ENCODE data around the gene TTLL5. TPM values are rescaled to one million over a fixed set of nuclear protein-coding genes. Genes with fewer than 3 reads are reported as not detected.
"Not testable (repeated sequence)": the region's sequence is repeated elsewhere in the genome, so short reads cannot be mapped to it uniquely, and the experiment has no call there.

The TTLL5 gene
- total RNA-seq, 1 donor from 2014 or later = 26.0 TPM

- peaks cover 4% of the 10 kb centered on the region for H3K4me1 ChIP-seq
- no peak for DNase-seq
- no peak overlapping the region for H3K27ac ChIP-seq
- H3K36me3 ChIP-seq = no peaks in the 10 kb centered on the region
- ATAC-seq = no peak
- H3K4me3 ChIP-seq = no peak overlapping the region
- no peak for TF ChIP-seq CTCF (IDR thresholded peaks at IDR 0.05)
- intact Hi-C loops (cut with DNase I) = no loop called here
- H3K9me3 ChIP-seq = no peaks in the 10 kb centered on the region
- H3K27me3 ChIP-seq = no peaks in the 10 kb centered on the region
Measured at GRCh38 chr14:75842551-75842950, 181.5 kb downstream of the TTLL5 start.

- H3K4me1 ChIP-seq = peaks cover 4% of the 10 kb centered on the region
- no peaks in the 10 kb centered on the region for H3K27me3 ChIP-seq
- TF ChIP-seq CTCF (IDR thresholded peaks at IDR 0.05) = no peak
- intact Hi-C loops (cut with DNase I) = no loop called here
- H3K36me3 ChIP-seq = no peaks in the 10 kb centered on the region
- no peak for DNase-seq
- ATAC-seq = no peak
- no peaks in the 10 kb centered on the region for H3K9me3 ChIP-seq
- H3K27ac ChIP-seq = no peak overlapping the region
- H3K4me3 ChIP-seq = no peak overlapping the region
Measured at GRCh38 chr14:75844486-75844885, 183.4 kb downstream of the TTLL5 start.

GRCh38 chr14:75845136-75845804, 184.2 kb downstream of the TTLL5 start:
- Histone ChIP-seq H3K9me3 (no peaks in the 10 kb centered on the region), H3K4me1 (peaks cover 4% of the 10 kb centered on the region), H3K36me3 (no peaks in the 10 kb centered on the region), H3K27ac (no peak overlapping the region), H3K4me3 (no peak overlapping the region), H3K27me3 (no peaks in the 10 kb centered on the region)
- ATAC-seq (no peak), DNase-seq (no peak)
- no peak for TF ChIP-seq CTCF (IDR thresholded peaks at IDR 0.05)
- intact Hi-C loops (cut with DNase I) = no loop called here

- H3K4me1 ChIP-seq; intact Hi-C loops (cut with DNase I); H3K27ac ChIP-seq; H3K27me3 ChIP-seq; DNase-seq; H3K36me3 ChIP-seq; H3K4me3 ChIP-seq; H3K9me3 ChIP-seq; ATAC-seq: not testable (repeated sequence)
Measured at GRCh38 chr14:75846694-75847093, 185.6 kb downstream of the TTLL5 start.

- TF ChIP-seq CTCF (IDR thresholded peaks at IDR 0.05) = no peak
- Histone ChIP-seq H3K36me3 (no peaks in the 10 kb centered on the region), H3K4me1 (peaks cover 3% of the 10 kb centered on the region), H3K27ac (no peak overlapping the region), H3K27me3 (no peaks in the 10 kb centered on the region), H3K4me3 (no peak overlapping the region), H3K9me3 (no peaks in the 10 kb centered on the region)
- intact Hi-C loops (cut with DNase I) = no loop called here
- ATAC-seq (no peak), DNase-seq (no peak)
Measured at GRCh38 chr14:75847584-75847983, 186.5 kb downstream of the TTLL5 start.

GRCh38 chr14:75848167-75848913, 187.3 kb downstream of the TTLL5 start:
- Histone ChIP-seq H3K4me3 (no peak overlapping the region), H3K4me1 (no peaks in the 10 kb centered on the region), H3K9me3 (no peaks in the 10 kb centered on the region), H3K27me3 (no peaks in the 10 kb centered on the region), H3K27ac (no peak overlapping the region), H3K36me3 (no peaks in the 10 kb centered on the region)
- intact Hi-C loops (cut with DNase I) = no loop called here
- ATAC-seq (no peak), DNase-seq (no peak)
- TF ChIP-seq CTCF (IDR thresholded peaks at IDR 0.05) = no peak

All from upper lobe of right lung (tissue), 1 donor.